Measurements from ENCODE around the gene FIGN.

DNA sequence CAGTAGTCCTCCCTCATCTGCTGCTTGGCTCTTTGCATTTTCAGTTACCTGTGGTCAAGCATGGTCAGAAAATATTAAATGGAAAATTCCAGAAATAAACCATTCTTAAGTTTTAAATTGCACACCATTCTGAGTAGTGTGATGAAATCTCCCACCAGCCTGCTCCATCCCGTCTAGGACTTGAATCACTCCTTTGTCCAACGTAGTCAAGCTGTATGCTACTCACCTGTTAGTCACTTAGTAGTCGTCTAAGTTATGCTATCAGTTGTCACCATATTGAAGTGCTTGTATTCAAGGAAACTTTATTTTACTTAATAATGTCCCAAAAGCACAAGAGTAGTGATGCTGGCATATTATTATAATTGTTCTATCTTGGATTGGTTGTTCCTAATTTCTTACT is 172.5 kb downstream of the FIGN start:
- TF ChIP-seq, protein P1, sequence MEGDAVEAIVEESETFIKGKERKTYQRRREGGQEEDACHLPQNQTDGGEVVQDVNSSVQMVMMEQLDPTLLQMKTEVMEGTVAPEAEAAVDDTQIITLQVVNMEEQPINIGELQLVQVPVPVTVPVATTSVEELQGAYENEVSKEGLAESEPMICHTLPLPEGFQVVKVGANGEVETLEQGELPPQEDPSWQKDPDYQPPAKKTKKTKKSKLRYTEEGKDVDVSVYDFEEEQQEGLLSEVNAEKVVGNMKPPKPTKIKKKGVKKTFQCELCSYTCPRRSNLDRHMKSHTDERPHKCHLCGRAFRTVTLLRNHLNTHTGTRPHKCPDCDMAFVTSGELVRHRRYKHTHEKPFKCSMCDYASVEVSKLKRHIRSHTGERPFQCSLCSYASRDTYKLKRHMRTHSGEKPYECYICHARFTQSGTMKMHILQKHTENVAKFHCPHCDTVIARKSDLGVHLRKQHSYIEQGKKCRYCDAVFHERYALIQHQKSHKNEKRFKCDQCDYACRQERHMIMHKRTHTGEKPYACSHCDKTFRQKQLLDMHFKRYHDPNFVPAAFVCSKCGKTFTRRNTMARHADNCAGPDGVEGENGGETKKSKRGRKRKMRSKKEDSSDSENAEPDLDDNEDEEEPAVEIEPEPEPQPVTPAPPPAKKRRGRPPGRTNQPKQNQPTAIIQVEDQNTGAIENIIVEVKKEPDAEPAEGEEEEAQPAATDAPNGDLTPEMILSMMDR (IDR thresholded peaks at IDR 0.05), result no peak
- no peak for TF ChIP-seq EZH2 (IDR thresholded peaks at IDR 0.05; ENCODE audit: borderline replicate concordance, insufficient read depth, low read depth, low read length, poor library complexity, severe bottlenecking)
